G401 (cell line): ENCODE measurements around the gene TAL2. TPM values are rescaled to one million over a fixed set of nuclear protein-coding genes. Genes with fewer than 3 reads are reported as not detected.
A peak's percentile ranks its signal among the peaks of the same experiment; 100 is the strongest.

Experiments
- DNase-seq: peaks from one replicate; pipeline ENCODE4 v3.0.0-alpha.2; 2015; ENCODE audit warnings: low spot score
- in situ Hi-C: cut with HindIII; loops from 2 replicates; pipeline ENCODE4 v1.10.0; 2016; ENCODE audit warnings: low sequenced_read_pairs, mixed read lengths
- total RNA-seq: library from RNA; depleted of rRNA; stranded (reverse); fragments of >200 nt; shearing (Covaris generic); gene quantifications from 2 replicates; pipeline ENCODE4 v1.2.3, GENCODE V29; 2014; rRNA removed

TAL2 gene
- total RNA-seq = not detected in 2 replicates

DNA sequence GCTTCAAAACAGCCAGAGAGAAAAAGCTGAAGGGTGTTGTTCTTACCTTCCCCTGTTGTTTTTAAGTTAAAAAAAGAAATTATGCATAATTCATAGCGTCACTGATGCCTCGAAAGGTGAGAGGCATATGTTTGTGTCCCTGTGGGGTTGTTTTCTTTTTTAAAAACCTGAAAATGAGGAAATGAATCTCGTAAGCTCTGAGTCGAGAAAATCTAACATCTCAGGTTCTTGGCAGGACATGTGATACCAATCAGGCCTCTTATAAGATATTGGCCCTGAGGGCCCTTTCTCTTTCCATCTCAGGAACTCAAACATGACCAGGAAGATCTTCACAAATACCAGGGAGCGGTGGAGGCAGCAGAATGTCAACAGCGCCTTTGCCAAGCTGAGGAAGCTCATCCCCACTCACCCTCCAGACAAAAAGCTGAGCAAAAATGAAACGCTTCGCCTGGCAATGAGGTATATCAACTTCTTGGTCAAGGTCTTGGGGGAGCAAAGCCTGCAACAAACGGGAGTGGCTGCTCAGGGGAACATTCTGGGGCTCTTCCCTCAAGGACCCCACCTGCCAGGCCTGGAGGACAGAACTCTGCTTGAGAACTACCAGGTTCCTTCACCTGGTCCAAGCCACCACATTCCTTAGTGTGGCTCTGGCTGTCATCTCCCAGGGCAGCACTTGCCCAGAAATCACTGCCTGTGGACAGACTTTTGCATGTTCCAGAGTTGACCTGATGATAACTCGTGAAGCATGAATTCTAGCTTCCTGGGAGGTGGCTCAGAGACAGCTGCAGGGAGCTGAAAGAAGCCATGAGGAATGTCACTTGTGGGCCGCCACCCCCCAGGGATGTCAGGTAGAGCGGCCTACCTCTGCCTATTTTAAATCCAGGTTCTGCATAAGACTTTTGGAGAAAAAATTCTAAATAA is at the start of gene TAL2:
Gene TAL2, plus strand, starts transcription at position 274 of the 921 bp plus-strand sequence. Its CDS starts 40 bp downstream, at position 314.
- no peak for DNase-seq
- in situ Hi-C loops = no loop called here

GRCh38 chr9:105621001-105621400 is 41.3 kb upstream of the TAL2 start:
- in situ Hi-C loops = no loop called here

GRCh38 chr9:105625088-105625487 is 37.2 kb upstream of the TAL2 start:
- in situ Hi-C loops = no loop called here
- no peak for DNase-seq

More at GRCh38 chr9:105621001-105621400, 41.3 kb upstream of the TAL2 start:
- DNase-seq = peak; percentile 40

DNA sequence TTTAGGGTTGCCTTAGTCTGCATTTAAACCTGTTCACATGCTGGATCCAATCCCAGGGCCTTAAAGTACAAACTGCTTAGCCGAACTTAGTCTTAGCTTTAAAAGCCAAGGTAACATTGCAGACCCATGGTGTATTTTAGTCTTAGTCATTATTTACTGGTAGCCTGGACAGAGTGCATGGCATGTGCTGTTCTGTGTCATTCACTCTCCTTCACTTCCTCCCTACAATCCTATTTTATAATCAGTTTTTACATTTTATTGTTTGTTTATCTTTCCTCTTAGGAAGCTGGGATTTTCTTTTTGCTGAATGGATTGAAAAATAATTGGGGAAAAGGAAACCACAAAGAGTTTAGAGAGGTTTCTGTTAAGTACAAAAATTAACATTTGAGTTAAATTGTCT is 29.4 kb upstream of the TAL2 start:
- DNase-seq = no peak
- in situ Hi-C loops = no loop called here

GRCh38 chr9:105633411-105633810 is 28.8 kb upstream of the TAL2 start:
- no peak for DNase-seq
- in situ Hi-C loops = no loop called here

GRCh38 chr9:105636331-105636730 is 25.9 kb upstream of the TAL2 start:
- in situ Hi-C loops = no loop called here
- DNase-seq = no peak

DNA sequence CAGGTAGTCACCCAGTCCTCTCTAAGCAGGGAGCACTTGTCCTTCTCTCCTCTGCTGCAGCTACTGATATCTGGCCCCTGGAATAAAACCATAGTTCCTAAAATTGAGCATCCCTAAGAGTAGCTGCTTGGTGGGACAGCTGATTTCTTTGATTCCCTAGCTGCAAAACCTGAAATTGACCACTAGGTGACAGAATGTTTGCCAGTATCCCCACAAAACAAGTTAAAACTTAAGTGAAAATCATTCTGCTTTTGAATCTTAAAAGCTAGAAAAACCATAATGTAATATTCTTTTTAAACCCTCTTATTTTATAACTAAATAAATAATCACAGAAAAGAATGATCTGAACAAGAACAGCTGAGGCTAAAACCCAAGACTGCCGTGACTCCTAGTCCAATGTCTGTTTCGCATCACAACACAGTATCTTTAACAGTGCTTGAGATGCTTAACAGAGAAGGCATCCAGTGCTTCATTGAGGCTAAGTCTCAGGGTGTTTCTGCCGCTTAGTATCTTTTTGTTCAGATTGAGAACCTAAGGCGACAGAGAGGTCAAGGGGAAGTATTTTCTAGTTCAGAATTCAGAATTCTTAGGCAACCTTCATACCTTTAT is 24.4 kb upstream of the TAL2 start:
- in situ Hi-C loops = no loop called here
- no peak for DNase-seq

GRCh38 chr9:105639936-105640335 is 22.3 kb upstream of the TAL2 start:
- DNase-seq = no peak

GRCh38 chr9:105643795-105644194 is 18.5 kb upstream of the TAL2 start:
- DNase-seq = no peak
- in situ Hi-C loops = no loop called here

More at GRCh38 chr9:105639936-105640335, 22.3 kb upstream of the TAL2 start:
- in situ Hi-C loops = no loop called here

GRCh38 chr9:105646879-105647594 is 15.2 kb upstream of the TAL2 start:
- DNase-seq = no peak
- in situ Hi-C loops = no loop called here

GRCh38 chr9:105647595-105648349 is 14.5 kb upstream of the TAL2 start:
- DNase-seq = no peak

DNA sequence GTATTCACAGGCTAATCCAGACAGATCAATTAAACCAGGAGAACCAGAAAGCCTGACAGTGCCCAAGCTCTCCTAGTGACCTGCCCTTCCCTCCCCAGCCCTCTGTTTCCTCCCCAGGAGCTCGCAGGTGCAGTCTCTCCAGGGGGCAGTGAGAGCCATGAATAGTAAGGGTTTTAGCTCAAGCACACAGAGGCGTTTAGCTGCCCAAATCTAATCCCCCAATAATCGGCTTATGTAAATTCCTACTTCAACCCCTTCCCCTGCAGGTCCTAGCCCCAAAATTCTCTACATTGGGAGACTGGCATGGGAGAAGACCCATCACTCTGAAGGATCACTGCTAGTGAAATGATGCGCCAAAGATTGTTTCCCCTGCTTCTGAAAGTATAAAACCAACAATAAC is 10.5 kb upstream of the TAL2 start:
- in situ Hi-C loops = no loop called here

More at GRCh38 chr9:105647595-105648349, 14.5 kb upstream of the TAL2 start:
- in situ Hi-C loops = no loop called here

DNA sequence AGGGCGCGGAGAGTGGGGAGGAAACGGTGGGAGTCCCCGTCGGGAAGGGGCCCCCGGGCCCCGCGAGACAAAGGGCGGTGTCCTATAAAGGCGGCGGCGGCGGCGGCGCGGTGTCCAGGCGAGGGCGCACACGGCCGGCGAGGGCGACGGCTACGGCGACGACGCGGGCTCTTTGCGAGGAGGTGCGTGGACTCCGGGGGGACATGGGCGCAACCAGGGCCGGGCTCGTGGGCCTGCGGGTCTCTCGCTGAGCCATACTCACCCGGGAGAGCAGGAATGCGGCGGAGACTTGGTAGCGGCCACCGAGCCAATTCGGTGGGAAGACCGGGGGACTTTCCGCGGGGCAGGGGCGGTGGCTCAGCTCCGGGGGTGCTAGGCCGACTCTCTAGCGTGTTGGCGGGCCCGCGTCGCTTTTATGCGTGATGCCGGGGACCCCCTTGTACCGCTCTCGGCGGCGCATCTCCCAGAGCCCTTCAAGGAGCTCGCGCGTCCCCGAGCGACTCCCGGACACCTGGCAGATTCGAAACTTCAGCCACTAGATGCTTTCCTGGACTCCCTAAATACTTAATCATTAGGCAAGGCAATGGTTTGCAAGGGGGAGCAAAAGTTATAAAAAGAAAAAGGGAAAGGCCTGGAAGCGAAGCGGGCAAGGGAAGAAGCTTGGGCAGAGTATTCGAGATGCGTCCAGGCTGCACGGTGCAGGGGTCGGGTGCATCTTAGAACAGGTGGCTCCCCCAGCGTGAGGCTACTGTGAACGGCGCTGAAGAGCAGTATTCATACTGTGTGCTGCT is 5.9 kb upstream of the TAL2 start:
- peak; percentile 9 for DNase-seq
- in situ Hi-C loops = no loop called here

More for the DNA sequence above, 10.5 kb upstream of the TAL2 start:
- no peak for DNase-seq

- no peak for DNase-seq
- in situ Hi-C loops = no loop called here
These were observed 3.9 kb upstream of the TAL2 start for GRCh38 chr9:105658351-105658750.

DNA sequence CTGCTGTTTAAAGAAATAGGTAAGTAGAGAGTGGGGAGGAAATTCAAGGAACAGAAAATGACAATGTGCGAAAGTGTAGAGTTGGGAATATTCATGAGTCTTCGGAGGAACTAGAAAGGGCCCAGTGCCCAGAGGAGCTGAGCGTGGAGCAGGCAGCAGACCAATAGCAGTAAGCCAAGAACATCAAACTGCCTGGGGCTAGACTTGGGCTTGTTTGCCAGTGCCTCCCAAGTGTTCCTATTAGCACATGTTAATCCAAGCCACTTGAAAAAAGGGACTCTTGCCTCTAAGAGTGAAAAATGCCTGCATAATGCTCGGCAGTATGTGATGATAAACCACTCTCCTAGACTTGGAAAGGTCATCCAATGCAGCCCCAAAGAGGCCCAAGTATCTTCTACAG is 1.2 kb upstream of the TAL2 start:
- in situ Hi-C loops = no loop called here
- peak; percentile 5 for DNase-seq

GRCh38 chr9:105663914-105664313 is 1.7 kb downstream of the TAL2 start:
- no peak for DNase-seq
- in situ Hi-C loops = no loop called here

- in situ Hi-C loops = no loop called here
These were observed 5.6 kb downstream of the TAL2 start for GRCh38 chr9:105667867-105668266.

DNA sequence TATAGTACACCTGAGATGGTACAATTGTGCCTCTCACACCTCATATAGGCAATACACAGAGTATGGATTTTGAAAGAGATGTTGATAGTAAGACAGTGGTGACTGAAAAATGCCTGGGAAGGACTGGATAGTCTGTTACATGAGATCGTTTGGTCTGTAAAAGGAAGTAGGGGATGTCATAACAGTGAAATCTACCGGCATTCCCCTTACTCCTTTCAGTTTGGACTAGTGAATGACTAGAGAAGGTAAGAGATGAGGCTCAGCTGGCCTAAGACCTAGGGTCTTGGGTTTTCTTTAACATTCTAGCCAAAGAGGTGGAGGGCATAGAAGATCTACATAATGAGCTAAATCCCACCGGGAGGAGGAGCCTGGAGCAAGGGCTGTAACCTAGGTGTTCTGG is 8.1 kb downstream of the TAL2 start:
- in situ Hi-C loops = no loop called here
- DNase-seq = no peak

More at GRCh38 chr9:105667867-105668266, 5.6 kb downstream of the TAL2 start:
- DNase-seq = no peak
